HG03196 (cell line): Measurements from ENCODE around the gene CHMP5.
"Not testable (repeated sequence)": the region's sequence is repeated elsewhere in the genome, so short reads cannot be mapped to it uniquely, and the experiment has no call there.

Experiments
- ATAC-seq: cut with Tn5 transposase; IDR thresholded peaks from one replicate; pipeline ENCODE4 v1.9.1; 2021; ENCODE audit not compliant: unreplicated experiment

CHMP5 gene

DNA sequence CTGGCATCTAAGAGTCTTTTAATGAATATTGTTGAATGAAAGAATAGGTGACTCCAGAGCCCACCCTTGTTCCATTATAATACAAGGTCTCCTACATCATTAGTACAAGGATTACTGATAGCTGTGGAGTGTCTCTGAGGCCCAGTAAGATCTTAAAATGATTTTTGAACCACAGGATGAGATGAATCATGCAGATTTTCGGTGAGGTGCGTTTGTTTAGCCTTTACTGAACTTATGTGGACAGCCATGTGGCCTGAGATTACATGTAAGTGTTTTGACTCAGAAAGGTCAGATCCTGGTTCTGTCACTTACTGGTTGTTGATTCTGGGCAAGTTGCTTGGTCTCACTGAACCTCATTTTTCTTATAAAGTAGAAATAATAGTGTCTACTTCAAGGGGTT, 47.1 kb downstream of the CHMP5 start:
- no peak for ATAC-seq

- no peak for ATAC-seq
These were observed 50.5 kb downstream of the CHMP5 start for GRCh38 chr9:33315371-33315770.

GRCh38 chr9:33317136-33317535, 52.3 kb downstream of the CHMP5 start:
- not testable (repeated sequence) for ATAC-seq

DNA sequence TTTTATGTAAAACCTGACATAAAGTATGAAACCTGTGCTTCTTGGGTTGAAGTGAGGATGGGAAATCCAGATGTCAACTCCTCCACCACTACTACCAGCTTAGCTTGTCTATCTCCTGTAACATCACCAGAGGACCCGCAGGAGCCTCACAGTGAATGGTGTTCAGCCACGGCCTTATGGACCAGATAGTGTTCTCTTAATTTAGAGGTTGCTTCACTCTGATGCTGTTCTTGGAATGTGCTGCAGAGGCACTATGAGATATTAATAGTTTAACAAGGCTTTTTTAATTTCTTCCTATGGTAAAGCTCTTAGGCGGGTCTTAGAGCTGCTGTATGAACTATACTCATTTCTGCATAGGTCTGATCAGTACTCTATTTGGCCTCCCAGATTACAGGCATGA, 53.4 kb downstream of the CHMP5 start:
- no peak for ATAC-seq

DNA sequence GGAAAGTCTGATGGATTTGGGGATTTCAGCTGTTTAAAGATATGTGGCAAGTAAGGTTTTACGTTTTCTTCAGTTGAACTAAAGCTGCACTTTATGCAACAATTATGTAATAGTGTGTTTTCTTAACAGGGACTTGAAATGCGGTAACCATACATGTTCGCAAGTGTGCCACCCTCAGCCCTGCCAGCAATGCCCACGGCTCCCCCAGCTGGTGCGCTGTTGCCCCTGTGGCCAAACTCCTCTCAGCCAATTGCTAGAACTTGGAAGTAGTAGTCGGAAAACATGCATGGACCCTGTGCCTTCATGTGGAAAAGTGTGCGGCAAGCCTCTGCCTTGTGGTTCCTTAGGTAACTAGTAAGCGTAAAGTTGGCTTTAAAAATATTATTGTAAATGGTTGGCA, 53.9 kb downstream of the CHMP5 start:
- no peak for ATAC-seq

DNA sequence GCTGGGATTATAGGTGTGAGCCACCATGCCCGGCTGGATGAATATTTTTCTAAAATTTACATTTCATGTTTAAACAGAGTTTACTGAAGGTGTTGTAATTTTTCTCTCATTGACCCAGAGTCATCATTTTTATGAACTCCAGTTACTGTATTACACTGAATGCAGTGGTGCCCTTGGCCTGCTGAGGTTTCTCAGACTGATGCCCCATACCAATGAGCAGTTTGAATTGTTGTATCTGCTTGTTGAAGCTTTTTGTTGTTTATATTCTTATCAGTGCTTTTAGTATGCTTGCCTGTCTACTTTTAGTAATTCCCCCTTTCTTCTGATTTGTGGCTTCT, 55.4 kb downstream of the CHMP5 start:
- no peak for ATAC-seq

DNA sequence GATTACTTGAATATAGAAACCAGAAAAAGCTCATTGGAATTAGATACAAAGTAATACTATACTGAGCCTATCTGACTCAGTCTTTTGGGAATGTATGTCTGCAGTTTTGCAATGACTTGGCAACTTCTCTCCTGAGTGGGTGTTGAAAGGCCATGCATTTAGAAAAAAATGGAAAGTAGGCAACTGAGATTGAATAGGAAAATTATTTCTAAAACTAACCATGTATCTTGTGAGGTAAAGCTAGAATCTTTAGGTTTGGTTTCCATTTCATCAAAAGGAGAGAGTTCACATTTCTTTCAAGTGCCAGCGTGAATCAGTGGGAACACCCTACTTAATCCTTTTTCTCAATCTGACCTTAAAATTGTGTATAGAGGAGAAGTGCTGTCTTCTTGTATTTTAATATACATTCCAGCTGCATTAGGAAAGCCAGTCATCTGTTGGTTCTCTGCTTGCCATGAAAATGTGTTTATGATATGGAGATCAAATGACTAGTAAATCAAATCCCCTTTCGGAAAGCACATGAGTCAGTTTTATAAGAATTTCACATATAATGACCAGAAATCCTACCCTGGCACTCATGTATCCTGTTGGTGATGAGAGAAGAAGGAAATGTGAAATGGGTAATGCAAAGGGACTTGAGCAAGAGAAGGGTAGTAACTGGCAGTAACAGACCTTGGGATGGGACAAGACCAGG, 55.9 kb downstream of the CHMP5 start:
- ATAC-seq: no peak

DNA sequence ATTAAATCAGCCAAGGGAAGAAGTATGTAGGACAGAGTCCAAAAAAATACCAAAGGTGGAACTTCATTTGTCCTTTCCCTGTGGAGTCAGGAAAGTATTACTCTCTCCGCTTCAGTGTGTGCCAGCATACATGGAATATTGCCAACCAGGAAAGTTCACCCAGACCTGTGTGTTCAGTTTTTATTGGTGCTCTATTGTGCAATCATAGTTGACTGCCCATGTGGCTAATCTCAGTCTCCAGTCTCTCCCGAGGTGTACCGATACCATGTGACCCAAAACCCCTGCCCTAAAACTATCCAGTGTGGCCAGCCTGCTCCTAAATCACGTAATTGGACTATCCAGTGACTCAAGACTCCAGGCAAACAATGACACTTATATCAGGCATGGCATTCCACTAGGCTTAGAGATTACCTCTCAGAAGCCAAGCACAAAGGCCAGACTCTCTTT, 64.3 kb downstream of the CHMP5 start:
- no peak for ATAC-seq

DNA sequence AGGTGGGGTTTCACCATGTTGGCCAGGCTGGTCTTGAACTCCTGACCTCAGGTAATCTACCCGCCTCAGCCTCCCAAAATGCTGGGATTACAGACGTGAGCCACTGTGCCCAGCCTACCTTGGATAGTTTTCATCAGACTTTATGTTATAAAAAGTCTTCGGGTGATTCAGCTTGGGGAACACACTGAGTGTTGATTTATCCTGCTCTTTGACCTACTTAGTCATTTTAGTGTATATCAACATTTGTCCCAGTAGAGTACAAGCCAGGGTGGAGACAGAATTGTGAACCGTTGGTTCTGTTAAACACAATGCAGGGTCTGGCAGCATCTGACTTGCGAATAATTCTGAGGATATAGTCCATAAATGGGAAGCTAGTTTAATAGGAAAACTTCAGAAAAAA, 65.1 kb downstream of the CHMP5 start:
- no peak for ATAC-seq

GRCh38 chr9:33331377-33331891, 66.6 kb downstream of the CHMP5 start:
- ATAC-seq: no peak
